HG03064 (cell line): Measurements from ENCODE around the gene RFPL4A.

Experiments used
- ATAC-seq: cut with Tn5 transposase; IDR thresholded peaks from one replicate; pipeline ENCODE4 v1.9.1; 2021; ENCODE audit warnings: low read depth; ENCODE audit not compliant: unreplicated experiment

Gene RFPL4A

GRCh38 chr19:55801416-55801815, 42.5 kb downstream of the RFPL4A start:
- ATAC-seq, result no peak

DNA sequence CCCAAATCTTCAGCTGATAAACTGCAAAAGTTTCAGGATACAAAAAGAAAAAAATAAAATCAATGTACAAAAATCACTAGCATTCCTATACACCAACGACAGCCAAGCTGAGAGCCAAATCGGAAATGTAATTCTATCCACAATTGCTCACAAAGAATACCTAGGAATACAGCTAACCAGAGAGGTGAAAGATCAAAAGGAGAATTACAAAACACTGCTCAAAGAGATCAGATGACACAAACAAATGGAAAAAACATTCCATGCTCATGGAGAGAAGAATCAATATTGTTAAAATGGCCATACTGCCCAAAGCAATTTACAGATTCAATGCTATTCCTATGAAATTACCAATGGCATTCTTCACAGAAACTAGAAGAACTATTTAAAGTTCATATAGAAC, 43.4 kb downstream of the RFPL4A start:
- ATAC-seq, result no peak

DNA sequence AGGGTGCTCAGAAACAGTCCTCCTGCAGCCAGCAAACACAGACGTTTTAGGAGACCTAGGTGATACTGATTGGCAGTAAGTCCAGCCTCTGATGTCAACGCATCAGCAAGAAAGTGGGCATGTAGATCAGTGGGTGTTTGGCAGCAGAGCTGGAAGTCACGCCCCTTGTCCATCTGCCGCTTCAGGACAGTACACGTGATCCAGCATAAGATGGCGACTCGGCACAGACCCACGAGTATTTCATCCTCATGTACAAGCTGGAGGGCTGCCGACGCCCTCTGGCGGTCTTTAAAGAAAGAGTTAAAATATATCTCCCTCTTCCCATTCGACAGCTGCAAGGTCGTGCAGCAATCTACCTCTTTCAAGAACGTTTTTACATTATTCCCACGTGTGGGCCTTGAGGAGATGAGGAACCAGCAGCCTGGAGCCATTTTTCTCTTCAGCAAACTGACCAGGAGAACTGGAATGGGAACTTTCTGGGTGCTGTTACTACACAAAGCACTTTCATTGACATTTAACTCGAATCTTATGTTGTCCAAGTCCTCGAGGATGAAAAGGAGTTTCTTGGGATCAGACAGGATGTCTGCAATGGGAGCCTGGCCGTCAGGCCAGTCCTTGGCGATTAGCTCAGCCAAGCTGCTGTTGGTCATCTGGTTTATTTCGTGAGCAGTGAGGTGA, 50.6 kb downstream of the RFPL4A start:
- no peak for ATAC-seq

GRCh38 chr19:55811340-55811739, 52.4 kb downstream of the RFPL4A start:
- ATAC-seq, result no peak

GRCh38 chr19:55812449-55812848, 53.6 kb downstream of the RFPL4A start:
- ATAC-seq, result no peak
